Mesodermal cell (in vitro differentiated cells): ENCODE results near the gene AGMO.

Source experiments
- H3K27ac ChIP-seq: 2 replicates; pipeline ENCODE4 v1.7.0; 2013; ENCODE audit warnings: mild to moderate bottlenecking, low read depth, low read length, moderate library complexity; ENCODE audit not compliant: severe bottlenecking
- H3K36me3 ChIP-seq: 2 replicates; pipeline ENCODE4 v1.7.1; 2013; ENCODE audit warnings: mild to moderate bottlenecking, low read length, moderate library complexity; ENCODE audit not compliant: control insufficient read depth, insufficient read depth
- H3K4me1 ChIP-seq: one replicate; pipeline ENCODE4 v1.7.1; 2013; ENCODE audit warnings: mild to moderate bottlenecking, low read length; ENCODE audit not compliant: insufficient read depth, control insufficient read depth, poor library complexity, severe bottlenecking
- H3K4me3 ChIP-seq: 2 replicates; pipeline ENCODE4 v1.7.0; 2013; ENCODE audit warnings: low read length, control low read depth, mild to moderate bottlenecking; ENCODE audit not compliant: insufficient read depth, poor library complexity, severe bottlenecking; ENCODE audit errors: extremely low read depth
- H3K9me3 ChIP-seq: 2 replicates; pipeline ENCODE4 v1.7.1; 2013; ENCODE audit warnings: mild to moderate bottlenecking, low read length, moderate library complexity; ENCODE audit not compliant: control insufficient read depth
- WGBS, 2 experiments: methylation state at CpG; one replicate each; pipeline ENCODE4 v1.1.5; 2013; ENCODE audit warnings: missing lambda C conversion rate in 2 of 2; ENCODE audit not compliant: insufficient coverage in 2 of 2; 5-methylcytosine and 5-hydroxymethylcytosine counted together

The AGMO gene

GRCh38 chr7:15485998-15486397 is 75.8 kb downstream of the AGMO start:
- no peaks in the 10 kb centered on the region for H3K9me3 ChIP-seq
- H3K27ac ChIP-seq = no peak overlapping the region
- H3K4me3 ChIP-seq = no peak overlapping the region
- H3K4me1 ChIP-seq = no peaks in the 10 kb centered on the region
- no peaks in the 10 kb centered on the region for H3K36me3 ChIP-seq
- 40 to 92% methylated on average over 1 to 3 of the region's 5 CpGs for WGBS, 2 experiments

GRCh38 chr7:15485431-15485830 is 76.4 kb downstream of the AGMO start:
- Histone ChIP-seq H3K27ac (no peak overlapping the region), H3K36me3 (no peaks in the 10 kb centered on the region), H3K4me3 (no peak overlapping the region), H3K9me3 (no peaks in the 10 kb centered on the region), H3K4me1 (no peaks in the 10 kb centered on the region)
- 75 to 92% methylated on average over 2 to 3 of the region's 5 CpGs for WGBS, 2 experiments

- Histone ChIP-seq H3K4me3 (no peak overlapping the region), H3K27ac (no peak overlapping the region), H3K9me3 (no peaks in the 10 kb centered on the region), H3K36me3 (no peaks in the 10 kb centered on the region), H3K4me1 (no peaks in the 10 kb centered on the region)
- 50 to 88% methylated on average over 1 of the region's 2 CpGs for WGBS, 2 experiments
Measured at GRCh38 chr7:15481132-15481531, 80.7 kb downstream of the AGMO start.

- Histone ChIP-seq H3K9me3 (no peaks in the 10 kb centered on the region), H3K4me3 (no peak overlapping the region), H3K27ac (no peak overlapping the region), H3K36me3 (no peaks in the 10 kb centered on the region), H3K4me1 (no peaks in the 10 kb centered on the region)
- WGBS, 2 experiments = 93 to 96% methylated on average over 3 of the region's 4 CpGs
Measured at GRCh38 chr7:15478401-15478800, 83.4 kb downstream of the AGMO start.

GRCh38 chr7:15476531-15476918 is 85.3 kb downstream of the AGMO start:
- WGBS, 2 experiments = no CpG with 5 or more reads among the region's 3 CpGs
- Histone ChIP-seq H3K9me3 (no peaks in the 10 kb centered on the region), H3K27ac (no peak overlapping the region), H3K36me3 (no peaks in the 10 kb centered on the region), H3K4me1 (no peaks in the 10 kb centered on the region), H3K4me3 (no peak overlapping the region)

- no peaks in the 10 kb centered on the region for H3K36me3 ChIP-seq
- H3K4me3 ChIP-seq = no peak overlapping the region
Measured at GRCh38 chr7:15475808-15476530, 85.8 kb downstream of the AGMO start.

GRCh38 chr7:15471669-15471950 is 90.2 kb downstream of the AGMO start:
- H3K36me3 ChIP-seq = no peaks in the 10 kb centered on the region
- H3K9me3 ChIP-seq = no peaks in the 10 kb centered on the region
- H3K4me1 ChIP-seq = no peaks in the 10 kb centered on the region
- H3K4me3 ChIP-seq = no peak overlapping the region
- no peak overlapping the region for H3K27ac ChIP-seq

More at GRCh38 chr7:15475808-15476530, 85.8 kb downstream of the AGMO start:
- Histone ChIP-seq H3K9me3 (no peaks in the 10 kb centered on the region), H3K4me1 (no peaks in the 10 kb centered on the region), H3K27ac (no peak overlapping the region)
- WGBS, 2 experiments = 78 to 91% methylated on average over 2 to 4 of the region's 7 CpGs

- Histone ChIP-seq H3K36me3 (no peaks in the 10 kb centered on the region), H3K9me3 (no peaks in the 10 kb centered on the region), H3K27ac (no peak overlapping the region), H3K4me1 (no peaks in the 10 kb centered on the region), H3K4me3 (no peak overlapping the region)
- no CpG with 5 or more reads among the region's 1 CpG for WGBS, 2 experiments
Measured at GRCh38 chr7:15470825-15471668, 90.8 kb downstream of the AGMO start.

- Histone ChIP-seq H3K4me3 (no peak overlapping the region), H3K36me3 (no peaks in the 10 kb centered on the region), H3K9me3 (no peaks in the 10 kb centered on the region), H3K4me1 (peaks cover 14% of the 10 kb centered on the region), H3K27ac (no peak overlapping the region)
- 87 to 94% methylated on average over 3 of the region's 3 CpGs for WGBS, 2 experiments
Measured at GRCh38 chr7:15464667-15465121, 97.1 kb downstream of the AGMO start.

- WGBS, 2 experiments = 96 to 100% methylated on average over 1 to 4 of the region's 6 CpGs
- Histone ChIP-seq H3K4me3 (no peak overlapping the region), H3K36me3 (no peaks in the 10 kb centered on the region), H3K9me3 (no peaks in the 10 kb centered on the region), H3K27ac (no peak overlapping the region), H3K4me1 (peaks cover 14% of the 10 kb centered on the region)
Measured at GRCh38 chr7:15463801-15464666, 97.8 kb downstream of the AGMO start.
